Tibial nerve (tissue), 3 donors: Measurements from ENCODE around the gene PATL2.

ENCODE experiments used
- POLR2A ChIP-seq, 2 donors: fragments of 450-650 bp; IDR thresholded peaks; one replicate each; pipeline ENCODE4 v1.6.1; 2017; ENCODE audit warnings: antibody characterized with exemption in 2 of 2, mild to moderate bottlenecking in 2 of 2, moderate library complexity in 2 of 2
- TF ChIP-seq, protein P1 (sequence below), 5 experiments: fragments of 200-600 bp in 3 of 5; fragments of 450-650 bp in 2 of 5; sonication (generic) in 3 of 5; IDR thresholded peaks; one replicate each; pipeline ENCODE4 v1.5.1; 2016 to 2019; ENCODE audit warnings: antibody characterized with exemption in 5 of 5, mild to moderate bottlenecking in 3 of 5, moderate library complexity in 2 of 5

DNA sequence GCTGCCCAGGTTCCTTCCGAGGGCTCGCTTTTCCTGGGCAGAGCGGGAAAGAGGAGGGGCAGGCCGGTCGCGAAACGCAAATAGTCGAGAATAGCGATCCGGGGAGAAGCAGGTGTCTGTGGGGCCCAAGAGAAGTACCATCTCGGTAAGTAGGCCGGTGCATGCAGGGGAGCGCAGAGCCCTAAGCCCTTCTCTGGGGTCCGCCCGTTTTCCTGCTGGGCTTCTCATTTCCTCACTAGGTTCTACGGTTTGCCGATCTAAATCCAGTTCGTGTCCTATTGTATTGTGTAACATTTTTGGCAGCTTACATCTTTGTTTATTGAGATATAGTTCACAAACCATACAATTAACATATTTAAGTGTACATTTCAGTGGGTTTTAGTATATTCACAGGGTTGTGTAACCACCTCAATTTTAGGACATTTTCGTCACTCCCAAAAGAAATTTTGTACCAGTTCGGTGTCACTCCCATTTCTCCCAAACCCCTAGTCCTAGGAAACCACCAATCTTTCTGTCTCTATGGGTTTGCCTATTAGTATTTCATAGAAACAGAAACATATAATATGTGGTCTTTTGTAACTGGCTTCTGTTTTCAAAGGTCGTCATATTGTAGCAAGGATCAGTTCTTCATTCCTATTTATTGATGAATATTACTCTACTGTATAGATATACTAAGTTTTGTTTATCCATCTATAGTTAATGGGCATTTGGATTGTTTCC is 18.4 kb upstream of the PATL2 start:
- TF ChIP-seq, protein P1, sequence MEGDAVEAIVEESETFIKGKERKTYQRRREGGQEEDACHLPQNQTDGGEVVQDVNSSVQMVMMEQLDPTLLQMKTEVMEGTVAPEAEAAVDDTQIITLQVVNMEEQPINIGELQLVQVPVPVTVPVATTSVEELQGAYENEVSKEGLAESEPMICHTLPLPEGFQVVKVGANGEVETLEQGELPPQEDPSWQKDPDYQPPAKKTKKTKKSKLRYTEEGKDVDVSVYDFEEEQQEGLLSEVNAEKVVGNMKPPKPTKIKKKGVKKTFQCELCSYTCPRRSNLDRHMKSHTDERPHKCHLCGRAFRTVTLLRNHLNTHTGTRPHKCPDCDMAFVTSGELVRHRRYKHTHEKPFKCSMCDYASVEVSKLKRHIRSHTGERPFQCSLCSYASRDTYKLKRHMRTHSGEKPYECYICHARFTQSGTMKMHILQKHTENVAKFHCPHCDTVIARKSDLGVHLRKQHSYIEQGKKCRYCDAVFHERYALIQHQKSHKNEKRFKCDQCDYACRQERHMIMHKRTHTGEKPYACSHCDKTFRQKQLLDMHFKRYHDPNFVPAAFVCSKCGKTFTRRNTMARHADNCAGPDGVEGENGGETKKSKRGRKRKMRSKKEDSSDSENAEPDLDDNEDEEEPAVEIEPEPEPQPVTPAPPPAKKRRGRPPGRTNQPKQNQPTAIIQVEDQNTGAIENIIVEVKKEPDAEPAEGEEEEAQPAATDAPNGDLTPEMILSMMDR (IDR thresholded peaks at IDR 0.05), result no peak
- TF ChIP-seq POLR2A (IDR thresholded peaks at IDR 0.05), result no peak
